K562 (cell line): ENCODE measurements around the gene POLG. TPM values are rescaled to one million over a fixed set of nuclear protein-coding genes. Genes with fewer than 3 reads are reported as not detected.

Experiments
- HDAC3 ChIP-seq: fragments of 450-650 bp; IDR thresholded peaks from 2 replicates; pipeline ENCODE4 v1.6.1; 2018; ENCODE audit warnings: borderline replicate concordance, mild to moderate bottlenecking, moderate library complexity; ENCODE audit not compliant: partially characterized antibody
- HLTF ChIP-seq: fragments of 450-650 bp; IDR thresholded peaks from 2 replicates; pipeline ENCODE4 v1.6.1; 2016
- HMG20B ChIP-seq: fragments of 250-450 bp; sonication (Bioruptor Pico); IDR thresholded peaks from 2 replicates; pipeline ENCODE4 v1.5.0; 2021; ENCODE audit warnings: mild to moderate bottlenecking
- HNRNPUL1 ChIP-seq: fragments of 200-400 bp; formaldehyde crosslinking; IDR thresholded peaks from 2 replicates; pipeline ENCODE4 v1.6.1; 2017; ENCODE audit warnings: low read length
- KDM1A ChIP-seq, 2 experiments: fragments of 450-650 bp; IDR thresholded peaks; 2 replicates each; pipeline ENCODE4 v1.6.1; 2016; ENCODE audit warnings: mild to moderate bottlenecking in 2 of 2
- KDM4B ChIP-seq, 2 experiments: fragments of 450-650 bp in 1 of 2; sonication (generic) in 1 of 2; IDR thresholded peaks; 2 replicates each; pipeline ENCODE4 v1.6.1; 2016 to 2017; ENCODE audit warnings: borderline replicate concordance in 2 of 2, antibody characterized with exemption in 1 of 2, low read depth in 1 of 2, mild to moderate bottlenecking in 1 of 2
- MCM5 ChIP-seq: fragments of 450-650 bp; IDR thresholded peaks from 2 replicates; pipeline ENCODE4 v1.6.1; 2016; ENCODE audit warnings: low read depth
- STAT5B ChIP-seq: fragments of 250-450 bp; sonication (Bioruptor Pico); IDR thresholded peaks from 2 replicates; pipeline ENCODE4 v1.8.0; 2021; ENCODE audit warnings: mild to moderate bottlenecking, inconsistent platforms
- TAF1 ChIP-seq: IDR thresholded peaks from 2 replicates; pipeline ENCODE4 v1.6.1; 2011; ENCODE audit warnings: mild to moderate bottlenecking, low read length, moderate library complexity; ENCODE audit not compliant: insufficient read depth, control insufficient read depth, severe bottlenecking; ENCODE audit errors: extremely low read depth
- TBP ChIP-seq: optimal IDR thresholded peaks from 2 replicates; pipeline ENCODE3; 2011; ENCODE audit warnings: low read depth, low read length, improper control_type of control experiment
- TFAM ChIP-seq: fragments of 250-450 bp; sonication (Bioruptor Pico); conservative IDR thresholded peaks from 2 replicates; pipeline ENCODE4 v1.5.0; 2021; ENCODE audit warnings: mild to moderate bottlenecking, moderate library complexity
- ZNF282 ChIP-seq: sonication (generic); formaldehyde crosslinking; IDR thresholded peaks from 2 replicates; pipeline ENCODE4 v1.8.1; 2023; ENCODE audit warnings: missing genetic modification reagents
- ZNF778 ChIP-seq: fragments of 450-650 bp; formaldehyde crosslinking; IDR thresholded peaks from 2 replicates; pipeline ENCODE4 v1.4.0; 2020; ENCODE audit warnings: mild to moderate bottlenecking, moderate library complexity
- polyA plus RNA-seq, 8 experiments: library from polyadenylated mRNA; depleted of rRNA in 4 of 8; stranded (reverse) in 5 of 8; unstranded in 3 of 8; fragments of >200 nt; fragmentation: Nextera tagmentation in 2 of 8; fragmentation: Illumina TruSeq in 1 of 8; extraction: Ambion mirVana in 2 of 8; extraction: Trizol in 1 of 8; gene quantifications; 2 replicates each; pipeline versions ENCODE4 v1.2.1 to v1.2.3, GENCODE V29; 2011 to 2014; ENCODE audit warnings: inconsistent platforms in 1 of 8, missing spikeins in 1 of 8
- total RNA-seq, 7 experiments: library from RNA; depleted of rRNA in 6 of 7; stranded (reverse); fragments of >200 nt in 6 of 7; fragmentation: Illumina TruSeq in 2 of 7; extraction: Trizol in 2 of 7; gene quantifications; 2 replicates each; pipeline versions ENCODE4 v1.2.1 to v1.2.3, GENCODE V29; 2011 to 2021; ENCODE audit warnings: low replicate concordance in 1 of 7
- TF ChIP-seq, protein P1 (sequence below): fragments of 450-650 bp; IDR thresholded peaks from one replicate; pipeline ENCODE4 v1.6.1; 2018; ENCODE audit warnings: mild to moderate bottlenecking, moderate library complexity; ENCODE audit not compliant: partially characterized antibody
- TF ChIP-seq, protein P2 (sequence below): fragments of 150-350 bp; IDR thresholded peaks from 2 replicates; pipeline ENCODE4 v1.6.1; 2014; ENCODE audit warnings: low read depth, mild to moderate bottlenecking, low read length, borderline replicate concordance
- TF ChIP-seq, protein P3 (sequence below): fragments of 450-650 bp; conservative IDR thresholded peaks from 2 replicates; pipeline ENCODE4 v1.6.1; 2016; ENCODE audit warnings: missing genetic modification characterization, low read depth, mild to moderate bottlenecking, missing compliant biosample characterization, moderate library complexity
- TF ChIP-seq, protein P4 (sequence below): fragments of 250-450 bp; sonication (Bioruptor Pico); IDR thresholded peaks from 2 replicates; pipeline ENCODE4 v1.8.0; 2021; ENCODE audit warnings: moderate library complexity, mild to moderate bottlenecking, inconsistent platforms
- TF ChIP-seq, protein P5 (sequence below): fragments of 450-650 bp; IDR thresholded peaks from 2 replicates; pipeline ENCODE4 v1.6.1; 2017; ENCODE audit warnings: mild to moderate bottlenecking, moderate library complexity

POLG gene
- total and polyA plus RNA-seq, 9 of the 15 experiments (the other 6 are each of a cell fraction or from before 2014, with no cell fraction given) = 15.2 to 83.8 (median 38.6) TPM

DNA sequence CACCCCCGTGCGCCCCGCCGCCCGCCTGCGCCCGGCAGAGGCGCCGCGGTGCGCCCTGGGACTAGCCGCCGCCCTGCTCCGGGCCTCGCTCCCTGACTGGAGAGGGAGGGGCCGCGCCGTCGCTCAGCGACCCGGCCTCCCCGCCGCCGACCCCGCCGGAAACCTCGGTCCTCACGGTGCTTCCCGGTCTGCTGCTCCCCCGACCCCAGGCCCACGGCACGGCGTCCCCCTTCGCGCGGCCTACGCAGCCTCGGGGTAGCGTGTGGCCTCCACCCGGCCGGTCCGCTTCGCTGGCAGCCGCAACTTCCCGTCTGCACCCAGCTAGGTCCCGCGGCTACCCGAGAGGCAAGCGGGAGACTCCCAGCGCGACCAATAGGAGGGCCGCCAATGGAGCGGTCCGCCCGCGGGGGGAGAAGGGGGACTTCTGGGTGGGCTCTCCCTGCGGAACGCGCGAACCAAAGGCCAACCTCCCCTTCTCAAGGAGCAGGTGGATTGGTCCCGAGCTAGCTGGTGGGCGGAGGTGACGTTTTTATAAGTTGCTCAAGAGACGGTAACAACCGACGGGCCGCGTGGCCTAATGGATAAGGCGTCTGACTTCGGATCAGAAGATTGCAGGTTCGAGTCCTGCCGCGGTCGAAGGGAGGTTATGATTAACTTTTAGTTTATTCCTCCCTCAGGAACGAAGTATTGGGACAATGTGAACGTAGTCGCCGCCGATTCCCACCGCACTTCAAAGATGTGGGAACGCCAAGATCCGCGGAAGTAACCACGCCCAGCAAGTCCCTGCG, at the start of gene POLG (continued):
- TF ChIP-seq, protein P1, sequence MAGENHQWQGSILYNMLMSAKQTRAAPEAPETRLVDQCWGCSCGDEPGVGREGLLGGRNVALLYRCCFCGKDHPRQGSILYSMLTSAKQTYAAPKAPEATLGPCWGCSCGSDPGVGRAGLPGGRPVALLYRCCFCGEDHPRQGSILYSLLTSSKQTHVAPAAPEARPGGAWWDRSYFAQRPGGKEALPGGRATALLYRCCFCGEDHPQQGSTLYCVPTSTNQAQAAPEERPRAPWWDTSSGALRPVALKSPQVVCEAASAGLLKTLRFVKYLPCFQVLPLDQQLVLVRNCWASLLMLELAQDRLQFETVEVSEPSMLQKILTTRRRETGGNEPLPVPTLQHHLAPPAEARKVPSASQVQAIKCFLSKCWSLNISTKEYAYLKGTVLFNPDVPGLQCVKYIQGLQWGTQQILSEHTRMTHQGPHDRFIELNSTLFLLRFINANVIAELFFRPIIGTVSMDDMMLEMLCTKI = no peak
- no peak for TF ChIP-seq KDM1A (IDR thresholded peaks at IDR 0.05)
- TF ChIP-seq TAF1 = peak; percentile 90
- TF ChIP-seq HNRNPUL1 = no peak
- TF ChIP-seq, protein P2, sequence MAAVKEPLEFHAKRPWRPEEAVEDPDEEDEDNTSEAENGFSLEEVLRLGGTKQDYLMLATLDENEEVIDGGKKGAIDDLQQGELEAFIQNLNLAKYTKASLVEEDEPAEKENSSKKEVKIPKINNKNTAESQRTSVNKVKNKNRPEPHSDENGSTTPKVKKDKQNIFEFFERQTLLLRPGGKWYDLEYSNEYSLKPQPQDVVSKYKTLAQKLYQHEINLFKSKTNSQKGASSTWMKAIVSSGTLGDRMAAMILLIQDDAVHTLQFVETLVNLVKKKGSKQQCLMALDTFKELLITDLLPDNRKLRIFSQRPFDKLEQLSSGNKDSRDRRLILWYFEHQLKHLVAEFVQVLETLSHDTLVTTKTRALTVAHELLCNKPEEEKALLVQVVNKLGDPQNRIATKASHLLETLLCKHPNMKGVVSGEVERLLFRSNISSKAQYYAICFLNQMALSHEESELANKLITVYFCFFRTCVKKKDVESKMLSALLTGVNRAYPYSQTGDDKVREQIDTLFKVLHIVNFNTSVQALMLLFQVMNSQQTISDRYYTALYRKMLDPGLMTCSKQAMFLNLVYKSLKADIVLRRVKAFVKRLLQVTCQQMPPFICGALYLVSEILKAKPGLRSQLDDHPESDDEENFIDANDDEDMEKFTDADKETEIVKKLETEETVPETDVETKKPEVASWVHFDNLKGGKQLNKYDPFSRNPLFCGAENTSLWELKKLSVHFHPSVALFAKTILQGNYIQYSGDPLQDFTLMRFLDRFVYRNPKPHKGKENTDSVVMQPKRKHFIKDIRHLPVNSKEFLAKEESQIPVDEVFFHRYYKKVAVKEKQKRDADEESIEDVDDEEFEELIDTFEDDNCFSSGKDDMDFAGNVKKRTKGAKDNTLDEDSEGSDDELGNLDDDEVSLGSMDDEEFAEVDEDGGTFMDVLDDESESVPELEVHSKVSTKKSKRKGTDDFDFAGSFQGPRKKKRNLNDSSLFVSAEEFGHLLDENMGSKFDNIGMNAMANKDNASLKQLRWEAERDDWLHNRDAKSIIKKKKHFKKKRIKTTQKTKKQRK = no peak
- TF ChIP-seq KDM4B (IDR thresholded peaks at IDR 0.05; ENCODE audit: borderline replicate concordance in 2 of 2, low read depth in 1 of 2) = peak in 1 of 2 experiments; percentile 67; a peak in 1 of 4 replicates
- no peak for TF ChIP-seq HLTF
- no peak for TF ChIP-seq HDAC3
- TF ChIP-seq STAT5B (CRISPR knock-in tag) = no peak
- no peak for TF ChIP-seq TFAM (CRISPR knock-in tag)
- no peak for TF ChIP-seq MCM5
- TF ChIP-seq HMG20B (CRISPR knock-in tag) = no peak
- peak; percentile 99 for TF ChIP-seq TBP
- TF ChIP-seq ZNF778 = no peak
- TF ChIP-seq, protein P3, sequence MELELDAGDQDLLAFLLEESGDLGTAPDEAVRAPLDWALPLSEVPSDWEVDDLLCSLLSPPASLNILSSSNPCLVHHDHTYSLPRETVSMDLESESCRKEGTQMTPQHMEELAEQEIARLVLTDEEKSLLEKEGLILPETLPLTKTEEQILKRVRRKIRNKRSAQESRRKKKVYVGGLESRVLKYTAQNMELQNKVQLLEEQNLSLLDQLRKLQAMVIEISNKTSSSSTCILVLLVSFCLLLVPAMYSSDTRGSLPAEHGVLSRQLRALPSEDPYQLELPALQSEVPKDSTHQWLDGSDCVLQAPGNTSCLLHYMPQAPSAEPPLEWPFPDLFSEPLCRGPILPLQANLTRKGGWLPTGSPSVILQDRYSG (tag) = no peak
- TF ChIP-seq, protein P4, sequence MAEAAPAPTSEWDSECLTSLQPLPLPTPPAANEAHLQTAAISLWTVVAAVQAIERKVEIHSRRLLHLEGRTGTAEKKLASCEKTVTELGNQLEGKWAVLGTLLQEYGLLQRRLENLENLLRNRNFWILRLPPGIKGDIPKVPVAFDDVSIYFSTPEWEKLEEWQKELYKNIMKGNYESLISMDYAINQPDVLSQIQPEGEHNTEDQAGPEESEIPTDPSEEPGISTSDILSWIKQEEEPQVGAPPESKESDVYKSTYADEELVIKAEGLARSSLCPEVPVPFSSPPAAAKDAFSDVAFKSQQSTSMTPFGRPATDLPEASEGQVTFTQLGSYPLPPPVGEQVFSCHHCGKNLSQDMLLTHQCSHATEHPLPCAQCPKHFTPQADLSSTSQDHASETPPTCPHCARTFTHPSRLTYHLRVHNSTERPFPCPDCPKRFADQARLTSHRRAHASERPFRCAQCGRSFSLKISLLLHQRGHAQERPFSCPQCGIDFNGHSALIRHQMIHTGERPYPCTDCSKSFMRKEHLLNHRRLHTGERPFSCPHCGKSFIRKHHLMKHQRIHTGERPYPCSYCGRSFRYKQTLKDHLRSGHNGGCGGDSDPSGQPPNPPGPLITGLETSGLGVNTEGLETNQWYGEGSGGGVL = no peak
- TF ChIP-seq ZNF282 (CRISPR knock-in tag) = no peak
- TF ChIP-seq, protein P5, sequence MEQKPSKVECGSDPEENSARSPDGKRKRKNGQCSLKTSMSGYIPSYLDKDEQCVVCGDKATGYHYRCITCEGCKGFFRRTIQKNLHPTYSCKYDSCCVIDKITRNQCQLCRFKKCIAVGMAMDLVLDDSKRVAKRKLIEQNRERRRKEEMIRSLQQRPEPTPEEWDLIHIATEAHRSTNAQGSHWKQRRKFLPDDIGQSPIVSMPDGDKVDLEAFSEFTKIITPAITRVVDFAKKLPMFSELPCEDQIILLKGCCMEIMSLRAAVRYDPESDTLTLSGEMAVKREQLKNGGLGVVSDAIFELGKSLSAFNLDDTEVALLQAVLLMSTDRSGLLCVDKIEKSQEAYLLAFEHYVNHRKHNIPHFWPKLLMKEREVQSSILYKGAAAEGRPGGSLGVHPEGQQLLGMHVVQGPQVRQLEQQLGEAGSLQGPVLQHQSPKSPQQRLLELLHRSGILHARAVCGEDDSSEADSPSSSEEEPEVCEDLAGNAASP = no peak
